Thymus (tissue), 11 donors: ENCODE results near the gene LRRC8E. TPM values are rescaled to one million over a fixed set of nuclear protein-coding genes. Genes with fewer than 3 reads are reported as not detected.
A peak's percentile ranks its signal among the peaks of the same experiment; 100 is the strongest.

Experiments used
- DNase-seq, 9 donors: peaks; one replicate each; pipeline ENCODE4 v3.0.0-alpha.2; 2013; ENCODE audit warnings: low spot score in 9 of 9, low read depth in 6 of 9, missing footprints in 1 of 9
- H3K27ac ChIP-seq, 2 donors: one replicate each; pipeline ENCODE4 v1.5.1; 2013; ENCODE audit warnings: control low read depth in 1 of 2, low read depth in 1 of 2, low read length in 1 of 2, mild to moderate bottlenecking in 1 of 2, moderate library complexity in 1 of 2
- H3K27me3 ChIP-seq, 2 donors: one replicate each; pipeline ENCODE4 v1.5.1; 2013; ENCODE audit warnings: low read length in 1 of 2; ENCODE audit not compliant: control insufficient read depth in 2 of 2, insufficient read depth in 1 of 2
- H3K36me3 ChIP-seq, 2 donors: one replicate each; pipeline ENCODE4 v1.5.1; 2013; ENCODE audit warnings: low read length in 1 of 2, mild to moderate bottlenecking in 1 of 2, moderate library complexity in 1 of 2; ENCODE audit not compliant: control insufficient read depth in 2 of 2, insufficient read depth in 2 of 2
- H3K4me1 ChIP-seq, 2 donors: one replicate each; pipeline ENCODE4 v1.5.1; 2013; ENCODE audit warnings: low read length in 2 of 2; ENCODE audit not compliant: control insufficient read depth in 2 of 2, insufficient read depth in 2 of 2
- H3K4me3 ChIP-seq, 2 donors: one replicate each; pipeline ENCODE4 v1.5.1; 2013; ENCODE audit warnings: low read length in 2 of 2, control low read depth in 1 of 2, mild to moderate bottlenecking in 1 of 2
- H3K9me3 ChIP-seq, 2 donors: one replicate each; pipeline ENCODE4 v1.5.1; 2013; ENCODE audit warnings: low read length in 1 of 2, mild to moderate bottlenecking in 1 of 2; ENCODE audit not compliant: control insufficient read depth in 2 of 2, insufficient read depth in 1 of 2
- WGBS: extraction: QIAGEN DNeasy Blood & Tissue Kit; methylation state at CpG from one replicate; pipeline ENCODE4 v1.1.7; 2013; 5-methylcytosine and 5-hydroxymethylcytosine counted together
- polyA plus RNA-seq: library from polyadenylated mRNA; stranded (reverse); fragments of 200-250 nt; gene quantifications from one replicate; pipeline ENCODE4 v1.2.3, GENCODE V29; 2013
- total RNA-seq: library from RNA; stranded (reverse); fragments of 120-200 nt; gene quantifications from one replicate; pipeline ENCODE4 v1.2.4, GENCODE V29; 2013
- donor health status: healthy.

LRRC8E gene
- total and polyA plus RNA-seq, 2 donors, result 0.05 to 0.27 TPM

DNA sequence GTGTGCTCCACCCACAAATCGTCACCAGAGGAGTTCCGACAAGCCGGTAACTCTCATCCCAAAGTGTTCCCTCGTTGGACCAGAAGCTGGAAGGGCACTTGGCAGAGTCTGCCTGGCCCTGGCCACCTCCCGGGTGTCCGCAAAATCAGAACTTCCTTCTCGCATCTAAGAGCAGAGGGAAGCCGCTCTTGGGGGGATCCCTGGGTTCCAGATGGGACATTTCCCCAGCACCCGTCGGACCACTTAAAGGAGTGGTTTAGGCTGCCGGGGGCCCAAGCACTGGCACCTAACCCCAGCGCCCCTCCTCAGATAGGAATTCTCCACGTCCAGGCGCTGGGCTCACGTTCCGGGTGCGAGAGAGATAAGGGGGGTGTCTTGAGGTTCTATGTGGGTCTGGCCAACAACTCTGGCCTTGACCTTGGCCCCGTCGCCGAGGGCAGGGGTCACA is 14.5 kb downstream of the LRRC8E start:
- peaks cover 0 to 5% of the 10 kb centered on the region in 2 donors for H3K9me3 ChIP-seq
- WGBS, result 25% methylated on average over 20 of the region's 20 CpGs
- peaks cover 0 to 9% of the 10 kb centered on the region in 2 donors for H3K27me3 ChIP-seq
- H3K4me1 ChIP-seq, result peaks cover 13 to 25% of the 10 kb centered on the region in 2 donors
- DNase-seq, result no peak
- peak overlapping the region; percentile 59 to 63 for H3K4me3 ChIP-seq
- peaks cover 4 to 16% of the 10 kb centered on the region in 2 donors for H3K36me3 ChIP-seq
- H3K27ac ChIP-seq, result peak overlapping the region in 1 of 2 donors; percentile 77

DNA sequence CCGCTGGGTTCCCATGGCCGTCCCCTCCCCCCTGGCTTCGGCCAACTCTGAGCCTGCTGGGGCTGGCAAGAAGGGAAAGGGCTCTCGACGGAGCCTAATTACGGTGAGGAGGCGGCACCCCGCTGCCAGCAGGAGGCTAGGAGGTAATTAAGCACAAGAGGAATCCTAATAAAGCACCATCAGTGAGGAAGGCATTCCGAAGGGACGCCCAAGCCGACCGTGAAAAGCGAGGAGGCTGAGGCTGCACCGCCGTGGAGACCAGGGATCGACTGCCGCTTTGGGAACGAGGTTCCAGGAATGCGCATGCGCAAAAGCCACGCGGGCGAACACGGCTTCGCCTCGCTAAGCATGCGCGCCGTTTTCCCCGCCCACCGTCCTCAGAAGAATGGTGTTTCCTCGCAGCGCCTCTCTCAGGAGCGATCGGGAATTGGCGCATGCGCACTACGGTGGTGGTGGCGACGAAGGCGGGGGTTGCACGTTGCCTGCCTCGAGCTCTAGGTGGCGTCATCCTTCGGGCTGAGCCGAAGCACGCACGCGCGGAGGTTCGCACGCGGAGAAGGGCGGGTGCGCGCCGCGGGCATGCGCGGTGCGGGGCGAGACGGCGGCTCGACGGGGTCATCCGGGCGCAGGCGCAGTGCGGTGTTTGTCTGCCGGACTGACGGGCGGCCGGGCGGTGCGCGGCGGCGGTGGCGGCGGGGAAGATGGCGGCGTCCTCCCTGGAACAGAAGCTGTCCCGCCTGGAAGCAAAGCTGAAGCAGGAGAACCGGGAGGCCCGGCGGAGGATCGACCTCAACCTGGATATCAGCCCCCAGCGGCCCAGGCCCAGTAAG is 15.1 kb downstream of the LRRC8E start, which contains the start of gene MAP2K7:
Gene MAP2K7 (plus strand): TSS at position 634 of the 830 bp plus-strand sequence. CDS start 68 bp downstream, at position 702.
- peaks cover 13 to 25% of the 10 kb centered on the region in 2 donors for H3K4me1 ChIP-seq

DNA sequence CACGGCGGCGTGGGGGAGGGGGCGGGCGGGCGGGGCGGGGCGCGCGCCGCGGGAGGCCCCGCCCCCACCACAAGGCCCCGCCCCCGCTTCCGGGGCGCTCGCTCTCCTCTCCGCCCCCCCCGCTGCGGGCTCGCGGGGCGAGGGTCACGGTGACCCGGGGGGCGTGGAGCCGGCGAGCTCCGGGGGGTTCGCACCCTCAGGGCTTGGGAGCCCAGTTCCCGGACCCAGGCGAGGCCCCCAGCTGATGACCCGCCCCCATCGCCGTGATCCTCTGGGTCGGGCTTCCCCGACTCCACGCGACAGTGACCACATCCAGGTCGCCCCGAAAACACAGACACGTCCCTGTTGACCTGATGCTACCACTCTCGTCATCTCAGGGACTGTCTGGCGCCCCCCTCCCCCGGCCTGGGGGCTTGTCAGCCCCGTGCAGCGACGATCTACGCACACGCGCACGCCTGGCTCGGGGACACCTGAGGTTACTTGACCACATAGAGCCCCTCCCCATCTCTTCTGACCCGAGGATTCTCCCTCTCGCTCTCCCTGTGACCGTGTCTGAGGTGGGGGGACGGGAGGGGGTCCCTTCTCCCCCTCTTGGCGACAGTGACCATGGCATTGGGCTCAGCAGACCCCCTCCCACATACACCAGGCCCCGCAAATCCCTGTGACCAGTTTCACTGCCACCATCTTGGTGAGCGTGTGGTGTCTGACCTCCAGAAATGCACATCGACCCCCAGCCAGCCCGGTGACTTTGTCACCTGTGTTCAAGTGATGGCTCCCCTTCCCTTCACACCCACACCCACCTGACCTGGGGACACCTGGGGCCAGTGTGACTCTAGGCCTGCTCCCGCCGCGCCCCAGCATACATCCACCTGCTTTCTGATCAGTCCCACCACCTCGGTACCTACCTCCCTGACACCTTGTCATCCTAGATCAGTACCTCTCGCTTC is 16.0 kb downstream of the LRRC8E start:
- Histone ChIP-seq H3K27ac (peak overlapping the region; percentile 89 to 95), H3K9me3 (peaks cover 0 to 5% of the 10 kb centered on the region in 2 donors), H3K36me3 (peaks cover 13 to 26% of the 10 kb centered on the region in 2 donors), H3K4me1 (peaks cover 13 to 25% of the 10 kb centered on the region in 2 donors), H3K27me3 (peaks cover 0 to 9% of the 10 kb centered on the region in 2 donors), H3K4me3 (peak overlapping the region; percentile 59 to 79)
- DNase-seq, result peak in 3 of 9 donors; percentile 44 to 64 (median 60)
- 14% methylated on average over 68 of the region's 68 CpGs for WGBS

More for the DNA sequence above, 15.1 kb downstream of the LRRC8E start, which contains the start of gene MAP2K7:
- H3K9me3 ChIP-seq, result peaks cover 0 to 5% of the 10 kb centered on the region in 2 donors
- peaks cover 7 to 22% of the 10 kb centered on the region in 2 donors for H3K36me3 ChIP-seq
- peaks cover 0 to 9% of the 10 kb centered on the region in 2 donors for H3K27me3 ChIP-seq
- peak; percentile 98 to 100 (median 99) for DNase-seq
- H3K27ac ChIP-seq, result peak within 1 kb of the TSS; percentile 89 to 95
- H3K4me3 ChIP-seq, result peak within 1 kb of the TSS; percentile 59 to 79
- WGBS, result under 1% methylated on average over 89 of the region's 89 CpGs

DNA sequence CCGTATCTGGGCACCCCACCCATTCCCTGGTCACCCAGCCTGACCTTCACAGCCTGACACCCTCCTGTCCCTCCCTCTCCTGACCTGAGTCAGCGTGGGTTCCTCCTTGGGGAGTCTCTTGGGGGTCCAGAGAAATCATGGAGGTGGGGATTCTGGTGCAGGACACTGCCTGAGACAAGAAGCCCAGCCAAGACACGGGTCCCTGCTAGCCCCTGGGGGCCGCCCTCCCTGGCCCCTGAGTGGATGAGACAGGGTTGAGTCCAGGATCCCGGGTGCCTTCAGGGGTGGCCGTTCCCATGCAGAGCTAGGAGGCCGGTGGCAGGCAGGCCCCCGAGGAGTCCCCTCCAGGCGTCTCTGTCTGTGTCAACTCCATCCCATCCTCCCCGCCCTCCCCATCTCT is 17.0 kb downstream of the LRRC8E start:
- no peak overlapping the region for H3K4me3 ChIP-seq
- DNase-seq, result no peak
- peaks cover 21 to 35% of the 10 kb centered on the region in 2 donors for H3K36me3 ChIP-seq
- 91% methylated on average over 10 of the region's 10 CpGs for WGBS
- H3K9me3 ChIP-seq, result peaks cover 0 to 5% of the 10 kb centered on the region in 2 donors
- no peak overlapping the region for H3K27ac ChIP-seq
- peaks cover 0 to 9% of the 10 kb centered on the region in 2 donors for H3K27me3 ChIP-seq
- H3K4me1 ChIP-seq, result peaks cover 13 to 25% of the 10 kb centered on the region in 2 donors

DNA sequence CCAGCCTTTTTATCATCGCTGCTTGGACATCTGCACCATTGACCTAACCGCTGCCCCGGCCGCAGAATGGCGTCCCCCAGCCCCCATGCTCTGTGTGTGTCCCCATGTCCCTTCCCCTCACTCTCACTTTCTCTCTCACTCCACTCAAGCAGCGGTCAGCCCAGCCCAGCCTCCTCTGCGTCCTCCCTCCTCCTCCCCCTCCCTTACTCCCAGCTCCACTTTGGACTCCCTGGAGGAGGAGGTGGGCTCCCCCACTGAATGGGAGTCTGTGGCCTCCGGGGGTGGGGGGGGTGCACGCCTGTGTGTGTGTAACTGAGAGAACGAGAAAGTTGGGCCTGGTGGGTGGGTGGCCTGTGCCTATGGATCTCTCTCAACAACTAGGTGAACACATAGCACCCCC is 17.5 kb downstream of the LRRC8E start:
- Histone ChIP-seq H3K27me3 (peaks cover 0 to 6% of the 10 kb centered on the region in 2 donors), H3K9me3 (peaks cover 0 to 5% of the 10 kb centered on the region in 2 donors), H3K4me1 (peaks cover 13 to 25% of the 10 kb centered on the region in 2 donors), H3K36me3 (peaks cover 27 to 41% of the 10 kb centered on the region in 2 donors), H3K27ac (no peak overlapping the region), H3K4me3 (no peak overlapping the region)
- no peak for DNase-seq
- WGBS, result 93% methylated on average over 10 of the region's 10 CpGs

DNA sequence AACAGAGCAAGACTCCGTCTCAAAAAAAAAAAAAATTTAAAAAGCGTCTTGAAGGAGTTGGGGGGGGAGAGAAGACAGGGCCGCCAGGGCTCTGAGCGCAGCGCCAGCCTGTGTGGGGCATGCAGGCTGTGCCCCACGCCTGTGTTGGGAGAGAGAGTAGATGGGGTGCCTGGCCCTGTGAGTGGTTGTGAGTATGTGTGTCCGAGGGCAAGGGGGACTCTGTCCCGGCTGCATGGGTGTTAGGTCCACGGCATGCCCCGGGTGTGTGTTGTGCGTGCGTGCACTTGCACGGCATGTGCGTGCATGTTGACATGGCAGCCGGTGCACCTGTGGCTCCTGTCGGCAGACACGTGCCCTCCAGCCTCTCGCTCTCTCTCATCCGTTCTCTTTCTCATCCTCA is 18.8 kb downstream of the LRRC8E start:
- Histone ChIP-seq H3K4me1 (peaks cover 13 to 25% of the 10 kb centered on the region in 2 donors), H3K4me3 (no peak overlapping the region), H3K36me3 (peaks cover 39 to 54% of the 10 kb centered on the region in 2 donors), H3K27me3 (peaks cover 0 to 6% of the 10 kb centered on the region in 2 donors), H3K9me3 (peaks cover 0 to 5% of the 10 kb centered on the region in 2 donors), H3K27ac (no peak overlapping the region)
- 96% methylated on average over 19 of the region's 19 CpGs for WGBS
- no peak for DNase-seq

DNA sequence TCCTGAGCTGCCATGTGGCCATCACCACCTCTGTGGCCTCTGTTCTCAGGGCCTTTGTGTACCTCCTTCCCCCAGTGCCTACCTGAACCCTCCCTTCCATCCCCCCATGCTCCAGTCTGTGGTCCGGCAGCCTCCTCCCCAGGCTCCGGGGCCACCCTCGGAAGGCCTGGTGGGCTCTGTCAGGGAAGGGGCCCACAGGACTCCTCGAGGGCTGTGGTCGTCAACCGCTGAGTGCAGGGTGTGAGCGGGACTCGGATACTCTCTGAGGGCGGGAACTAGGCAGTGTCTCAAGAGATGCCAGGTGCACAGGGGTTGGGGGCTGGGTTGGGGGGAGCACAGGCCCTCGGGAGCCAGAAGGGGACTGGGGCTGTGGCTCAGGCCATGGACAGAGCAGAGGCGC is 19.2 kb downstream of the LRRC8E start:
- 96% methylated on average over 11 of the region's 11 CpGs for WGBS
- H3K36me3 ChIP-seq, result peaks cover 43 to 58% of the 10 kb centered on the region in 2 donors

DNA sequence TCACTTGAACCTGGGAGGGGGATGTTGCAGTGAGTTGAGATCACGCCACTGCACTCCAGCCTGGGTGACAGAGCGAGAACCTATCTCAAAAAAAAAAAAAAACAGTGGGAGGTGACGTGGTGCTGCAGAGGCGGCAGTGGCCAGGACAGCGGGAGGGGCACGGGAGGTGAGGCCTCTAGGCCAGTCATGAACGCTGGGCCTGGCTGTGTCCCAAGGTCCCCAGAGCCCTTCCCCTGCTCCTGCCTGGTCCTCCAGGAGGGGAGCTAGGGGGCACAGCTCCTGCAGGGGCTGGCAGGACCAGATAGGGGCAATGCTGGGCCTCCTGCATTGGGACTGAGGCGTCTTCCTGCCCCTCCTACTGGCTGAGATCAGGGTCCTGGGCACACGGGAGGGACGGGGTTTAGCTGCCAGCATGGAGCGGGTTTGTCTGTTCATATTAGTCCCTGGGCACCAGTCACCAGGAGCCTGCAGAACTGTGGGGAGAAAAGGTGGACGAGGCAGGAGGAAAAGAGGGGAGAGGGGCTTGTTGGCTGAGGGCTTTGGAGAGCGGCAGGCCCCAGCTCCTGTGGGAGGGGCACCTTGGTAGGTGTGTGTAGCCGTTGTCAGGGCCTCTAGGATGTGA is 19.9 kb downstream of the LRRC8E start:
- Histone ChIP-seq H3K27ac (no peak overlapping the region), H3K4me3 (no peak overlapping the region), H3K27me3 (peaks cover 0 to 3% of the 10 kb centered on the region in 2 donors), H3K36me3 (peaks cover 49 to 65% of the 10 kb centered on the region in 2 donors), H3K4me1 (peaks cover 9 to 17% of the 10 kb centered on the region in 2 donors), H3K9me3 (peaks cover 1 to 2% of the 10 kb centered on the region in 2 donors)
- 95% methylated on average over 14 of the region's 14 CpGs for WGBS
- DNase-seq, result no peak

More for the DNA sequence above, 19.2 kb downstream of the LRRC8E start:
- no peak overlapping the region for H3K27ac ChIP-seq
- peaks cover 13 to 23% of the 10 kb centered on the region in 2 donors for H3K4me1 ChIP-seq
- peaks cover 0 to 6% of the 10 kb centered on the region in 2 donors for H3K27me3 ChIP-seq
- DNase-seq, result no peak
- peaks cover 1 to 5% of the 10 kb centered on the region in 2 donors for H3K9me3 ChIP-seq
- no peak overlapping the region for H3K4me3 ChIP-seq
